DMS53 (cell line): ENCODE data around the gene RAE1.

Experiments used
- DNase-seq: peaks from one replicate; lab custom pipeline; 2025; lab: John Stamatoyannopoulos, UW

Gene RAE1

DNA sequence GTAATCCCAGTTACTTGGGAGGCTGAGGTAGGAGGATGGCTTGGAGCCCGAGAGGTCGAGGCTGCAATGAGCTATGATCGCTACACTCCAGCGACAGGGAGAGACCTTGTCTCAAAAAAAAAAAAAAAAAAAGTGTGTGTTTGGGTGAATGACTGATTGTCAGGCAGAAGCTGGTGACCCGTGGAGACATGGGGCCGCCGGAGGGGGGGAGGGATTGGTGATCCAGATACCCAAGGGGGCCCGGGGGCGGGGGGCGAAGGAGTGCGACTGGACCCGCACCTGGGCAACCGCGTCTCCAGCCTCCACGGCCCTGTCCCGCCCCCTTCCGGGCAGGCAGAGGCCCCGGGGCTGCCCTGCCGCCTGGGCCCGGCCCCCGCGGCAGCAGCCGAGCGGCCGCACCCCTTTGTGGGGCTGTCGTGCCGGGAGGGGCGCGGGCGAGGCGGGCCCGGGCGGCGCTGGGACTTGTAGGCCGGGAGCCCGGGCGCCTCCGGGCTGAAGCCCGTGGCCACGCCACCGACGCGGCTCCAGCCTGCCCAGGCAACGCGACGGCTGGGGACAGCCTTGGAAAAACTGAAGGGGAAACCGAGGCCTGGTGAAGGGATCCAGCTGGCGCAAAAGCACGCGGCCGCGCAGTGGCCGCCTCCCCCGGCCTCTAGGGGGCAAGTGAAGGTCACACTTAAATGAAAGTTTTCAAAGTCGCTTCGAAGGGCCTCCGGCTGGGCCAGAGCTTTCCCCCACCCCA, 38.1 kb downstream of the RAE1 start:
- DNase-seq = peak; percentile 95

DNA sequence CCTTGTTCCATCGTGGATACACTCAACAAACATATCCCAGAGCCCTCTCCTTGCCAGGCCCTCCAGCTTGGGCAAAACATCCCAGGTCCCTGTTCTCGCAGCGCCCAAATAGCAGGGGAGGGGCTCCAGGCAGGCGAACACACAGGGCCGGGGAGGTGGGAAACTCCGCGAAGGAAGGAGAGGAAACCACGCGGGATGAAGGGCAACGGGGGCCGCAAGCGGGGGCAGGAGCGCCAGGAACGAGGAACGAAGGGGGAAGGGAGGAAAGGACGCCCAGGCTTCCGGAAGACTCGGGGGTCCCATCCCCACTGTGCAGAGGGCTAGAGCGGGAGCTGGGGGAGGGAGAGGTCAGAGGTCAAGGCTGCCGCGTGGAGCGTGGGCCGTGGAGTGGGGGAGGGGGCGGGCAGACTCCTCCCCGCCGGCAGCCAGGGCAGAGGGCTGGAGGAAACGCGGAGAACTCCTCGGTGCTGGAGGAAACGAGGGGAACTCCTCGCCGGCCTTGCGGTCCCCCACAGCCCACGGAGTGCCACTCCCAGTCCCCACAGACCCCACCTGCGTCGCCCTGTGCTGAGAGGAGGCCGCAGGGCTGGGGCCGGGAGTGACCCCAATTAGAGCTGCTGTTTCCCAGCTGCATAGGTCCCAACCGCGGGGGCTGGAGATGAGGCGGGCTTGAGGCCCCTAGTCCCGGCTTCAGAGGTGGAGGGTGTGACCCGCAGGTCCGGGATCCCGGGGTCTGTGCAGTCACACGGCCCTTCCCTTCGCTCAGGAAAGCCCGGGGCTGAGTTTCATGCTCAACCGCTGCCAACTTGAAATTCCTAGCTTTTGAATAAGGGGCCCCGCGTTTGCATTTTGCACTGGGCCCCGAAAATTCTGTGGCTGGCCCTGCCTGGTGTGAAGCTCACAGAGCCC, 38.9 kb downstream of the RAE1 start:
- DNase-seq = peak; percentile 77

GRCh38 chr20:57390604-57391438, 39.8 kb downstream of the RAE1 start, which contains the start of gene RBM38:
Gene RBM38, plus strand, starts transcription at chr20:57391396. Its CDS starts 186 bp downstream, at chr20:57391582.
- DNase-seq = peak; percentile 88

DNA sequence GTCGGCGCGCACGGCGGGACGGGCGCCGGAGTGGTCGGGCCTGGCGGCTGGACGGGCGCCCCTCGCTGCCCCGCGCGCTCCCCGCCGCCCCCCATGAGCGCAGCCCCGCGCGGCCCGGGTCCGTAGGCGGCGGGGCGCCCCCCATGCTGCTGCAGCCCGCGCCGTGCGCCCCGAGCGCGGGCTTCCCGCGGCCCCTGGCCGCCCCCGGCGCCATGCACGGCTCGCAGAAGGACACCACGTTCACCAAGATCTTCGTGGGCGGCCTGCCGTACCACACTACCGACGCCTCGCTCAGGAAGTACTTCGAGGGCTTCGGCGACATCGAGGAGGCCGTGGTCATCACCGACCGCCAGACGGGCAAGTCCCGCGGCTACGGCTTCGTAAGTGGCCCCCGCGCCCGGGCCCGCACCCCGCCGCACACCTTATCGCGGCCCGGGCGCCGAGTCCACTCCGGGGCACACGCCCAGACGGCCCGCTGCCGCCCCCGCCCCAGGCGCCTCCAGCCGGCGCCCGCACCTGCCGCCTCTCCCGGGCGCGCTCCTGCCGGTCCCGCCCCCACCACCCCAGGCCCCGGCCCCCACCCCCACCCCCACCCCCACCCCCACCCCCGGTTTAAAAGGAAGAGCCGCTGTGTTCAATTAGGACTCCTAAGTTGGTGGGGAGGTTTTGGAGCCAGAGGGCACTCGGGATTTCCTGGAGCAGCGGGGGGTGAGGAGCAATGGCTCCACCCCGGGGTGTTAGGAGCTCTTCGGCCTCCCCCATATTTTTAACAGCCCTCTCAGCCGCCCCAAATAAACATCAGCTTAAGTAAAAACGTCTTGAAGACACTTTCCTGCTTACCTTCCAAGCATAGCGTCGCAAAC, 40.6 kb downstream of the RAE1 start:
- DNase-seq = peak; percentile 59

DNA sequence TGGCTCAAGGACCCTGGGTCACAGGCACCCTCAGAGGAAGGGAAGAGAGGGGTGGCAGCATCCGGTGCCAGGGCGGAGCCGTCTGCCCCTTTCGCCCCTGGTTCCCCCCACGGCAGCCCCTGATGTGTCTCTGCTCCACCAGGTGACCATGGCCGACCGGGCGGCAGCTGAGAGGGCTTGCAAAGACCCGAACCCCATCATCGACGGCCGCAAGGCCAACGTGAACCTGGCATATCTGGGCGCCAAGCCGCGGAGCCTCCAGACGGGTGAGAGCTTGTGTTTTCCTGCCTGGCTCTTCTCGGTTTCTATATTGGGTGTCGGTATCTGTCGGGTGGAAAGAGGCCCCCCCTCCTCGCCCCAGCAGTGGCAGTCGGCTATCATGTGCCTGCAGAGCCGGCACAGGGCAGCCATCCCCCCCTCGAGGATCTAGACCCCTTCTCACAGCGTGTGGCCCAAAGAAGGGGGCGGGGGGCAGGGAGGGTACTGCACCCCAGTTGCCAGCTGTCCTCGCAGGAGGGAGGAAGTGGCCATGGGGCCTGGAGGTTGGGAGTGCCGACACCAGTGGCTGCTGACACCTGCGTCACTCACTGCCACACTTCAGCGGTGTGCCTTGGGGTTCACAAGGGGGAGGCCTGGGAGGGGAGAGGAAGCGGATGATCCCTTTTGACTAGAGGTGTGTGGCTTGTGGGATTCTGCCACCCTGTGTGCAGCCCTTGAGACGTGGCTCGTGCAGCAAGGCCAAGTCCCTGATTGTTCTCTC, 41.6 kb downstream of the RAE1 start:
- peak; percentile 31 for DNase-seq

DNA sequence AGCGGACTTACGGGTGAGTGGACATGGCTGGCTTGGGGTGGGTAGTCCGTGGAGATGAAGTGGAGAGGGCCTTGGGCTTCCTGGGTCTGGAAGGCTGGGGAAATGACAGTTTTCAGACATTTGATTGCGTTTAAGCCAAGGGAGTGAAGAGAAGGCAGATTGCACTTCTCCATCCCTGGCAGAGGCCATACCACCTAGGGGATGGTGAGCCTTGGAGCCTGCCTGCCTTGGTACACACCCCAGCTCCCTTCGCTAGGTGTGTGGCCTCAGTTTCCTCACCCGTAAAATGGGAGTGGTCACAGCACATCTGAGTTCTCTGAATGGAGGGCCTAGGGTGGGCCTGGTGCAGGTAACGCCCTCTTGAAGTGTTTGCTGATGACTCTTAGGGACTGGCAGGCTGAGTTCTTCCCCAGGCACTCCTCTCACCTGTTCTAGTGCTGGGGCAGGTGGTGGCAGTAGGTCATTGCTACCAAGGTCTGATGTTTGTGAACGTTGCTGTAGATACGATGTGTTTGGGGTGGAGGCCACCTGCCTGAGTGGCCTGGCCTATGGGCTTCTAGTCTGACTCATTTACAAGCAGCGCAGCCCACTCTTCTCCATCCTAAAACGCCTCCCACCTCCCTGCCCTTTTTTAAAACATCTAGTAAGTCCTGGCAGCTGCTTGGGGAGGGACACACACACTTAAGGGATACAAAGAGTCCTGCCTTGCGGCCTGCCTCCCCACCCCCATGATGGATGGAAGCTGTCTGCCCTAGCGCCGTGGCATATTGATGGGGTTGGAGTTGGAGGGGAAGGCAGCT, 42.5 kb downstream of the RAE1 start:
- DNase-seq = peak; percentile 84

DNA sequence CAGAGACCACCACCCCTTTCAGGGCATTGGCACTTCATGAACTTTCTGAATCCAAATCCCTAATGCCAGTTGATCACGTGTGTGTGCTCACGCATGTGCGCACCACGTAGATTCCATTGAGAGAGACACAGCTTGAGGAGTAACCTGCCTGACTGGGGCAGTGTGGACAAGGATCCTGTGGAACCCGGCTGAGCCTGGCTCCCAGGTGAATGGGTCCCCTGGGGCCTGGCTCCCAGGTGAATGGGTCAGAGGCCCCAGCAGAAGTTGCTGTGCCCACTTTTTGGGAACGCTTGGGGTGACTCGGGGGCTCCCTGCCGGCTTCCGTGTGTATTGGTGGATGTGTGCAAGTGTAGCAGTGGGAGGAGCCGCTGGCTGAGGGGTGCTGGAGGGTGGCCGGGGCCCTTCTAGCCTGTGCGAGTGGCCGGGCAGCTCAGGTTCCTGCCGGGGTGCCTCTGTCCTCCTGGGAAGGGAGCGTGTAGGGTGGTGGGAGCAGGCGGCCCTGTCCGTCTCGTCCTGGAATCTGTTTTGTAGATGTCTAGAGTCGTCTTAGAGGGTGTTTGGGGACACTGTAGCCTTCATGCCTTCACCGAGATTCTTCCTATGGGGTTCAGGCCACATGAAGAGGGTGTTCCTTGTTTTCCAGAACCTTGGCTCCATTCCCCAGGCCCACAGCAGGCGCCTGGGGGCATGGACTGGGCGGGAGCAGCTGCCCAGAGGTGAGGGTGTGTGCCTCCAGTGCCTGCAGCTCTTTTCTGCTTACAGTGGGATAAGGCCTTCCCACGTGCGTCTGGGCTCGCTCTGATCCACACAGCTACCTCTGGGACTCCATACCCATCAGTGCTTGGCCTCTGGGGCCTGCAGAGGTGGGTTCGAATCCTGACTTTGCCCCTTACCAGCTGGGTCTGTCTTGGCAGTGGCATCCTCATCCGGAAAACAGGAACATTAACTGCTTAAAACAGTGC, 43.3 kb downstream of the RAE1 start:
- DNase-seq = no peak

GRCh38 chr20:57395111-57395966, 44.3 kb downstream of the RAE1 start:
- no peak for DNase-seq

DNA sequence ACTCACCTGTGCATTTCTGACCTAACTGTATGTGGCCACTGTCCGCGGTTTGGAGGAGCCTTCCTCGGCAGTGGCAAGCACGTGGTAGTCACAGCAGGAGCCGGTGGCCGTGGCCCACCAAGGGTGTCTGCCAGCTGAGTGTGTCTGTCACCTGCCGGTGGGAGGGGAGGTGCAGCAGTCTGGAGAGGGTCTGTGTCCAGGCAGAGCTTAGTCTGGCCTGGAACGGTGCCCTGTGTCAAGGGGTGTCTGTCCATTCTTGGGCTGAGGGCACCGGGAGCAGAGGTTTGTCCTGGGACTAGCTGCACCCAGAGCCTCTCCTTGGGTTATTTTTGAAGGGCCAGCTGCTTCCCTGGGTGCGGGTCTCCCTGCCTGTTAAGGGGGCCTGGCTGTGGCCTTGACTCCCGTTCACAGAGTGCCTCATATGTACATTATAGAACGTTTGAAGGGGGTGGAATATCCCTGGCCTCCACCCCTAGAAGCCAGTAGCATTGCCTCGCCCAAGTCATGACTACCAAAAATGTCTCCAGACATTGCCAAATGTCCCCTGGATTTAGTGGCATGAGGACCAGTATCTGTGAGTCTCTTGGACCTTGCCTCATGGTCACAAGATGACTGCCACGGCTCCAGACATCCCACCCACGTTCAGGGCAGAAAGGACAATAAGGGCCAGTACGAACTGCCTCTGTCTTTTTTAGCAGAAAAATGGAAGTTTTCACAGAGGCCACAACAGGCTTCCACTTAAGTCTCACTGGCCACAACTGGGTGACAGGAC, 45.3 kb downstream of the RAE1 start:
- DNase-seq = no peak

GRCh38 chr20:57396984-57397692, 46.1 kb downstream of the RAE1 start:
- no peak for DNase-seq

DNA sequence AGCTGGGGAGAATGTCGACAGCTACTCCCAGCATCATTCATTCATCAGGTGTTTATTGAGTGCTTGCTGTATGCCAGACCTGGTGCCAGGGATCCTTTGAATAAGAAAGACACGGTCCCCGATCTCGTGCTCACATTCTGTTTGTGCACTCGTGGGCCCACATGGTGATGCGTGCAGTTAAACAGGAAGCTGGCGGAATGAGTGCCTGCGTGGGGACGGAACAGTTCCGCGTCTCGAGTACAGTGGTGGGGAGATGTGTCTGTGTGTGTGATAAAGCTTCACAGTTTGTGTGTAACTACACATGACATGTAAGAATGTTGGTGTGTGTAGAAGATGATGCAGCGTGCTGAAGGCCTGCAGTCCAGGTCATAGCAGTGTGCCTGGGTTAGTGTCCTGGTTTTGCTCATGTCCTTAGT, 46.6 kb downstream of the RAE1 start:
- DNase-seq = no peak

- DNase-seq = no peak
Observed at GRCh38 chr20:57398231-57398821, 47.3 kb downstream of the RAE1 start.

DNA sequence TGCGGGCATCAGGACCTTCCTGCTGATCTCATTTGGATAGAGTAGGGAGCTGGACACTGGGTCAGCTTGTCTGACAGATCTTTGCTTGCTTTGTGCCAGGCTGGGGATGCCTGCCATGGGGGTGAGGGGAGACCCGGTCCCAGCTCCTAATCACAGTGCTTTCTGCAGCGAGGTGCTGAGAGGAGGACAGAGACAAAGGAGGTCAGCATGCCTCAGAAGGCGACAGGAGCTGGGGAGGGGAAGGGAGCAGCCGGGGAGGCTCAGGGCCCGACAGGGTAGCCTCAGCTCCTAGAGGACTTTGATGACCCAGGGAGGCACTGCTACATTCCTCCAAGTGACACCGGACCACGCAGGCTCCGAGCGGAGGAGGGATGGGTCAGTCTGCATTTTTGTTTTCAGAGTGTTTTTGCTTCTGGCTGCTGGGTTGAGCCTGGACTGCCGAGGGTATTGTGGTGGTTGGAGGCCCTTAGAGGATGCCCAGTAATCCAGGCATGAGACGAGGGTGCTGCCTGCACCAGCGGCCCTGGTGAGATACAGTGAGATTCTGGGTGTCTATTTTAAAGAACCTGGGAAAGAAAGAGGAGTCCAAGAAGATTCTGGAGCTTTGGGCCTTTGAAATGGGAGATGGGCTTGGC, 48.0 kb downstream of the RAE1 start:
- DNase-seq = no peak

- DNase-seq = no peak
Observed at GRCh38 chr20:57399587-57400155, 48.6 kb downstream of the RAE1 start.

GRCh38 chr20:57400231-57400701, 49.2 kb downstream of the RAE1 start:
- no peak for DNase-seq
